Cardiac muscle cell (in vitro differentiated cells and primary cell): ENCODE data around the gene NT5C1B. TPM values are rescaled to one million over a fixed set of nuclear protein-coding genes. Genes with fewer than 3 reads are reported as not detected.
A peak's percentile ranks its signal among the peaks of the same experiment; 100 is the strongest.

Experiments
- DNase-seq, 2 donors: peaks; one replicate each; pipeline versions ENCODE4 v3.0.0 to v3.0.0-alpha.2; 2010 to 2017; ENCODE audit warnings: low read depth in 1 of 2, low spot score in 1 of 2
- H3K27ac ChIP-seq: fragments of 200-600 bp; sonication (generic); 2 replicates; pipeline ENCODE4 v1.5.1; 2016
- H3K27me3 ChIP-seq: fragments of 200-600 bp; sonication (generic); 2 replicates; pipeline ENCODE4 v1.6.0; 2016; ENCODE audit warnings: control low read depth
- H3K36me3 ChIP-seq: fragments of 200-600 bp; sonication (generic); 2 replicates; pipeline ENCODE4 v1.5.1; 2016; ENCODE audit warnings: control low read depth
- H3K4me1 ChIP-seq: fragments of 200-600 bp; sonication (generic); 2 replicates; pipeline ENCODE4 v1.8.1; 2017; ENCODE audit warnings: low read depth, mild to moderate bottlenecking, mixed run types
- H3K4me3 ChIP-seq: fragments of 200-600 bp; sonication (generic); 2 replicates; pipeline ENCODE4 v1.5.1; 2016; ENCODE audit warnings: mild to moderate bottlenecking
- H3K9me3 ChIP-seq: fragments of 200-600 bp; sonication (generic); 2 replicates; pipeline ENCODE4 v1.5.1; 2017; ENCODE audit warnings: low read depth, mild to moderate bottlenecking, control low read depth
- CTCF ChIP-seq: IDR thresholded peaks from 2 replicates; pipeline ENCODE4 v1.5.1; 2012; ENCODE audit warnings: low read depth, mild to moderate bottlenecking, low read length
- polyA plus RNA-seq: library from polyadenylated mRNA; unstranded; fragments of >200 nt; fragmentation: Nextera tagmentation; extraction: Ambion mirVana; gene quantifications from 2 replicates; pipeline ENCODE4 v1.2.1, GENCODE V29; 2016
- total RNA-seq: library from RNA; depleted of rRNA; stranded (reverse); fragments of >200 nt; gene quantifications from 2 replicates; pipeline ENCODE4 v1.2.3, GENCODE V29; 2016

Gene NT5C1B
- total and polyA plus RNA-seq, 2 experiments from 2014 or later: 1.9 TPM; not detected in 1

- no peaks in the 10 kb centered on the region for H3K36me3 ChIP-seq
- H3K4me3 ChIP-seq: no peak overlapping the region
- H3K9me3 ChIP-seq: no peaks in the 10 kb centered on the region
- TF ChIP-seq CTCF: no peak
- DNase-seq: no peak
- no peaks in the 10 kb centered on the region for H3K4me1 ChIP-seq
- no peaks in the 10 kb centered on the region for H3K27me3 ChIP-seq
- no peak overlapping the region for H3K27ac ChIP-seq
Observed at GRCh38 chr2:18619091-18619490, 29.7 kb upstream of the NT5C1B start.

GRCh38 chr2:18614041-18614440 lies 24.7 kb upstream of the NT5C1B start:
- no peak for TF ChIP-seq CTCF
- H3K36me3 ChIP-seq: no peaks in the 10 kb centered on the region
- H3K9me3 ChIP-seq: no peaks in the 10 kb centered on the region
- no peaks in the 10 kb centered on the region for H3K4me1 ChIP-seq
- no peak overlapping the region for H3K27ac ChIP-seq
- H3K4me3 ChIP-seq: no peak overlapping the region
- no peak for DNase-seq
- H3K27me3 ChIP-seq: no peaks in the 10 kb centered on the region

- Histone ChIP-seq H3K27ac (no peak overlapping the region), H3K27me3 (no peaks in the 10 kb centered on the region), H3K36me3 (no peaks in the 10 kb centered on the region), H3K9me3 (no peaks in the 10 kb centered on the region), H3K4me3 (no peak overlapping the region), H3K4me1 (no peaks in the 10 kb centered on the region)
- peak in 1 of 2 donors; percentile 30 for DNase-seq
- TF ChIP-seq CTCF: no peak
Observed at GRCh38 chr2:18612133-18612532, 22.8 kb upstream of the NT5C1B start.

- Histone ChIP-seq H3K9me3 (no peaks in the 10 kb centered on the region), H3K27ac (no peak overlapping the region), H3K27me3 (no peaks in the 10 kb centered on the region), H3K36me3 (no peaks in the 10 kb centered on the region), H3K4me3 (no peak overlapping the region), H3K4me1 (no peaks in the 10 kb centered on the region)
- TF ChIP-seq CTCF: no peak
- no peak for DNase-seq
Observed at GRCh38 chr2:18611604-18612003, 22.2 kb upstream of the NT5C1B start.

GRCh38 chr2:18611184-18611583 lies 21.8 kb upstream of the NT5C1B start:
- H3K27me3 ChIP-seq: no peaks in the 10 kb centered on the region
- H3K4me3 ChIP-seq: no peak overlapping the region
- no peak for DNase-seq
- no peak overlapping the region for H3K27ac ChIP-seq
- no peaks in the 10 kb centered on the region for H3K36me3 ChIP-seq
- no peaks in the 10 kb centered on the region for H3K9me3 ChIP-seq
- no peak for TF ChIP-seq CTCF
- no peaks in the 10 kb centered on the region for H3K4me1 ChIP-seq

- Histone ChIP-seq H3K27ac (no peak overlapping the region), H3K4me1 (peaks cover 5% of the 10 kb centered on the region), H3K9me3 (no peaks in the 10 kb centered on the region), H3K27me3 (no peaks in the 10 kb centered on the region), H3K4me3 (no peak overlapping the region), H3K36me3 (no peaks in the 10 kb centered on the region)
- TF ChIP-seq CTCF: no peak
- DNase-seq: no peak
Observed at GRCh38 chr2:18610651-18611050, 21.3 kb upstream of the NT5C1B start.
